NAMALWA (cell line): ENCODE measurements around the gene CDH13.

Experiments used
- DNase-seq: peaks from one replicate; pipeline ENCODE4 v3.0.0-alpha.2; 2015; ENCODE audit warnings: low spot score

The CDH13 gene

GRCh38 chr16:82699260-82699659 is 72.5 kb downstream of the CDH13 start:
- DNase-seq: no peak

- no peak for DNase-seq
These were observed 73.1 kb downstream of the CDH13 start for GRCh38 chr16:82699711-82700495.

- no peak for DNase-seq
These were observed 73.9 kb downstream of the CDH13 start for GRCh38 chr16:82700541-82701235.

- no peak for DNase-seq
These were observed 74.7 kb downstream of the CDH13 start for GRCh38 chr16:82701442-82701955.

- DNase-seq: no peak
These were observed 76.4 kb downstream of the CDH13 start for GRCh38 chr16:82703161-82703560.

- DNase-seq: no peak
These were observed 77.4 kb downstream of the CDH13 start for GRCh38 chr16:82703871-82704768.

- DNase-seq: no peak
These were observed 83.2 kb downstream of the CDH13 start for GRCh38 chr16:82709987-82710386.

- DNase-seq: no peak
These were observed 87.0 kb downstream of the CDH13 start for GRCh38 chr16:82713778-82714177.

GRCh38 chr16:82715160-82715559 is 88.4 kb downstream of the CDH13 start:
- no peak for DNase-seq

- no peak for DNase-seq
These were observed 89.1 kb downstream of the CDH13 start for GRCh38 chr16:82715833-82716232.

- DNase-seq: no peak
These were observed 89.6 kb downstream of the CDH13 start for GRCh38 chr16:82716361-82716855.

GRCh38 chr16:82720414-82720813 is 93.6 kb downstream of the CDH13 start:
- no peak for DNase-seq

- no peak for DNase-seq
These were observed 99.5 kb downstream of the CDH13 start for GRCh38 chr16:82726306-82726705.

GRCh38 chr16:82728901-82729300 is 102.1 kb downstream of the CDH13 start:
- peak; percentile 2 for DNase-seq

GRCh38 chr16:82730901-82731300 is 104.1 kb downstream of the CDH13 start:
- DNase-seq: no peak

- no peak for DNase-seq
These were observed 105.7 kb downstream of the CDH13 start for GRCh38 chr16:82732461-82732860.

GRCh38 chr16:82735186-82735585 is 108.4 kb downstream of the CDH13 start:
- DNase-seq: no peak

GRCh38 chr16:82735673-82736091 is 108.9 kb downstream of the CDH13 start:
- no peak for DNase-seq

- no peak for DNase-seq
These were observed 109.5 kb downstream of the CDH13 start for GRCh38 chr16:82736224-82736623.

- DNase-seq: peak; percentile 7
These were observed 111.9 kb downstream of the CDH13 start for GRCh38 chr16:82738699-82739098.

GRCh38 chr16:82741073-82741615 is 114.4 kb downstream of the CDH13 start:
- DNase-seq: no peak

- no peak for DNase-seq
These were observed 118.2 kb downstream of the CDH13 start for GRCh38 chr16:82744958-82745357.
